SK-N-SH treated with all-trans-retinoic acid at 6 μM for 48 hours (cell line): ENCODE data around the gene FRYL.

Experiments
- ATAC-seq: fragments of 200-7000 bp; cut with Tn5 transposase; 3 replicates; pipeline ENCODE4 v1.9.1; 2020; ENCODE audit warnings: mild to moderate bottlenecking, moderate library complexity
- ARNTL ChIP-seq: fragments of 450-650 bp; formaldehyde crosslinking; IDR thresholded peaks from 2 replicates; pipeline ENCODE4 v1.5.0; 2020; ENCODE audit warnings: low read depth, mild to moderate bottlenecking, moderate library complexity, borderline replicate concordance
- ESRRG ChIP-seq: fragments of 250-450 bp; sonication (Bioruptor Pico); IDR thresholded peaks from 2 replicates; pipeline ENCODE4 v1.6.1; 2021; ENCODE audit warnings: mild to moderate bottlenecking
- PPARA ChIP-seq: fragments of 250-450 bp; sonication (Bioruptor Pico); IDR thresholded peaks from 2 replicates; pipeline ENCODE4 v1.5.0; 2020; ENCODE audit warnings: mild to moderate bottlenecking, borderline replicate concordance
- RARB ChIP-seq: fragments of 250-450 bp; sonication (Bioruptor Pico); IDR thresholded peaks from 2 replicates; pipeline ENCODE4 v1.8.0; 2021; ENCODE audit warnings: mild to moderate bottlenecking, moderate library complexity
- SNAI2 ChIP-seq: fragments of 250-450 bp; sonication (Bioruptor Pico); IDR thresholded peaks from 2 replicates; pipeline ENCODE4 v1.5.0; 2020; ENCODE audit warnings: mild to moderate bottlenecking, moderate library complexity
- TOX ChIP-seq: fragments of 250-450 bp; sonication (Bioruptor Pico); IDR thresholded peaks from 2 replicates; pipeline ENCODE4 v1.8.0; 2021; ENCODE audit warnings: mild to moderate bottlenecking, moderate library complexity, borderline replicate concordance
- ZC3H10 ChIP-seq: fragments of 250-450 bp; sonication (Bioruptor Pico); IDR thresholded peaks from 2 replicates; pipeline ENCODE4 v1.5.1; 2021; ENCODE audit warnings: mild to moderate bottlenecking, moderate library complexity
- ZFP3 ChIP-seq: fragments of 250-450 bp; sonication (Bioruptor Pico); IDR thresholded peaks from 2 replicates; pipeline ENCODE4 v1.5.0; 2020; ENCODE audit warnings: mild to moderate bottlenecking, moderate library complexity
- ZFP30 ChIP-seq: fragments of 450-650 bp; formaldehyde crosslinking; IDR thresholded peaks from 2 replicates; pipeline ENCODE4 v1.5.0; 2022; ENCODE audit warnings: mild to moderate bottlenecking, moderate library complexity
- ZNF565 ChIP-seq: fragments of 450-650 bp; formaldehyde crosslinking; conservative IDR thresholded peaks from 2 replicates; pipeline ENCODE4 v1.5.0; 2020; ENCODE audit warnings: low read depth, mild to moderate bottlenecking, moderate library complexity
- ZNF8 ChIP-seq: fragments of 450-650 bp; formaldehyde crosslinking; IDR thresholded peaks from 2 replicates; pipeline ENCODE4 v1.5.0; 2020; ENCODE audit warnings: mild to moderate bottlenecking, moderate library complexity
- TF ChIP-seq, protein P1 (sequence below): fragments of 250-450 bp; sonication (Bioruptor Pico); IDR thresholded peaks from 2 replicates; pipeline ENCODE4 v1.5.1; 2021; ENCODE audit warnings: mild to moderate bottlenecking, moderate library complexity
- TF ChIP-seq, protein P2 (sequence below): fragments of 250-450 bp; sonication (Bioruptor Pico); IDR thresholded peaks from 2 replicates; pipeline ENCODE4 v1.8.0; 2021; ENCODE audit warnings: low read depth, mild to moderate bottlenecking, moderate library complexity, borderline replicate concordance
- TF ChIP-seq, protein P3 (sequence below): fragments of 250-450 bp; sonication (Bioruptor Pico); IDR thresholded peaks from 2 replicates; pipeline ENCODE4 v1.8.0; 2020; ENCODE audit warnings: mild to moderate bottlenecking, moderate library complexity, borderline replicate concordance
- TF ChIP-seq, protein P4 (sequence below): fragments of 250-450 bp; sonication (Bioruptor Pico); IDR thresholded peaks from 2 replicates; pipeline ENCODE4 v1.5.0; 2020; ENCODE audit warnings: mild to moderate bottlenecking, moderate library complexity
- TF ChIP-seq, protein P5 (sequence below): fragments of 250-450 bp; sonication (Bioruptor Pico); IDR thresholded peaks from 2 replicates; pipeline ENCODE4 v1.5.1; 2020; ENCODE audit warnings: low read depth, mild to moderate bottlenecking, moderate library complexity

The FRYL gene

DNA sequence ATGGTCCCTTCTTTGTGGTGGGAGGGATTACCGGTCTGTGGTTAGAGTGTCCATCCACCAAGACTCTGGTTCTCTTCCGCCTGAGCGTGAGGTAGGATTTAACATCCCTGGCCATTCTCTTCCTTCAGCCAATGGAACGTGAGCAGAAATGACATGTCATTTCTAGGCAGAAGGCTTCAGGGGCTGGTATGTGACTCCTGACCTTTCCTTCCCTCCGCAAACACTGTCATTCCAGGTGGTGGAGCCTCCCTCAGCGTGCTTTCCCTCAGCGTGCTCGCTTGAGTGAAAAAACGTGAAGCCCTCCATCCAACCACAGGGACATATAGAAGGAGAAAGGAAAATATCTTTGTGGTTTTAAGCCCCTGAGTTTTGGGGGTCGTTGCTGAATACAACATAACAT lies 330.9 kb downstream of the FRYL start:
- TF ChIP-seq SNAI2 (CRISPR knock-in tag): no peak
- TF ChIP-seq, protein P1, sequence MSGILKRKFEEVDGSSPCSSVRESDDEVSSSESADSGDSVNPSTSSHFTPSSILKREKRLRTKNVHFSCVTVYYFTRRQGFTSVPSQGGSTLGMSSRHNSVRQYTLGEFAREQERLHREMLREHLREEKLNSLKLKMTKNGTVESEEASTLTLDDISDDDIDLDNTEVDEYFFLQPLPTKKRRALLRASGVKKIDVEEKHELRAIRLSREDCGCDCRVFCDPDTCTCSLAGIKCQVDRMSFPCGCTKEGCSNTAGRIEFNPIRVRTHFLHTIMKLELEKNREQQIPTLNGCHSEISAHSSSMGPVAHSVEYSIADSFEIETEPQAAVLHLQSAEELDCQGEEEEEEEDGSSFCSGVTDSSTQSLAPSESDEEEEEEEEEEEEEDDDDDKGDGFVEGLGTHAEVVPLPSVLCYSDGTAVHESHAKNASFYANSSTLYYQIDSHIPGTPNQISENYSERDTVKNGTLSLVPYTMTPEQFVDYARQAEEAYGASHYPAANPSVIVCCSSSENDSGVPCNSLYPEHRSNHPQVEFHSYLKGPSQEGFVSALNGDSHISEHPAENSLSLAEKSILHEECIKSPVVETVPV (CRISPR knock-in tag): no peak
- no peak for TF ChIP-seq ZFP30 (CRISPR knock-in tag)
- TF ChIP-seq ZNF8 (CRISPR knock-in tag): no peak
- TF ChIP-seq TOX (CRISPR knock-in tag): no peak
- TF ChIP-seq PPARA (CRISPR knock-in tag): no peak
- TF ChIP-seq, protein P2, sequence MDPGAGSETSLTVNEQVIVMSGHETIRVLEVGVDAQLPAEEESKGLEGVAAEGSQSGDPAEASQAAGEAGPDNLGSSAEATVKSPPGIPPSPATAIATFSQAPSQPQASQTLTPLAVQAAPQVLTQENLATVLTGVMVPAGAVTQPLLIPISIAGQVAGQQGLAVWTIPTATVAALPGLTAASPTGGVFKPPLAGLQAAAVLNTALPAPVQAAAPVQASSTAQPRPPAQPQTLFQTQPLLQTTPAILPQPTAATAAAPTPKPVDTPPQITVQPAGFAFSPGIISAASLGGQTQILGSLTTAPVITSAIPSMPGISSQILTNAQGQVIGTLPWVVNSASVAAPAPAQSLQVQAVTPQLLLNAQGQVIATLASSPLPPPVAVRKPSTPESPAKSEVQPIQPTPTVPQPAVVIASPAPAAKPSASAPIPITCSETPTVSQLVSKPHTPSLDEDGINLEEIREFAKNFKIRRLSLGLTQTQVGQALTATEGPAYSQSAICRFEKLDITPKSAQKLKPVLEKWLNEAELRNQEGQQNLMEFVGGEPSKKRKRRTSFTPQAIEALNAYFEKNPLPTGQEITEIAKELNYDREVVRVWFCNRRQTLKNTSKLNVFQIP: no peak
- no peak for TF ChIP-seq ZC3H10 (CRISPR knock-in tag)
- TF ChIP-seq, protein P3, sequence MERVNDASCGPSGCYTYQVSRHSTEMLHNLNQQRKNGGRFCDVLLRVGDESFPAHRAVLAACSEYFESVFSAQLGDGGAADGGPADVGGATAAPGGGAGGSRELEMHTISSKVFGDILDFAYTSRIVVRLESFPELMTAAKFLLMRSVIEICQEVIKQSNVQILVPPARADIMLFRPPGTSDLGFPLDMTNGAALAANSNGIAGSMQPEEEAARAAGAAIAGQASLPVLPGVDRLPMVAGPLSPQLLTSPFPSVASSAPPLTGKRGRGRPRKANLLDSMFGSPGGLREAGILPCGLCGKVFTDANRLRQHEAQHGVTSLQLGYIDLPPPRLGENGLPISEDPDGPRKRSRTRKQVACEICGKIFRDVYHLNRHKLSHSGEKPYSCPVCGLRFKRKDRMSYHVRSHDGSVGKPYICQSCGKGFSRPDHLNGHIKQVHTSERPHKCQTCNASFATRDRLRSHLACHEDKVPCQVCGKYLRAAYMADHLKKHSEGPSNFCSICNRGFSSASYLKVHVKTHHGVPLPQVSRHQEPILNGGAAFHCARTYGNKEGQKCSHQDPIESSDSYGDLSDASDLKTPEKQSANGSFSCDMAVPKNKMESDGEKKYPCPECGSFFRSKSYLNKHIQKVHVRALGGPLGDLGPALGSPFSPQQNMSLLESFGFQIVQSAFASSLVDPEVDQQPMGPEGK (CRISPR knock-in tag): no peak
- TF ChIP-seq, protein P4, sequence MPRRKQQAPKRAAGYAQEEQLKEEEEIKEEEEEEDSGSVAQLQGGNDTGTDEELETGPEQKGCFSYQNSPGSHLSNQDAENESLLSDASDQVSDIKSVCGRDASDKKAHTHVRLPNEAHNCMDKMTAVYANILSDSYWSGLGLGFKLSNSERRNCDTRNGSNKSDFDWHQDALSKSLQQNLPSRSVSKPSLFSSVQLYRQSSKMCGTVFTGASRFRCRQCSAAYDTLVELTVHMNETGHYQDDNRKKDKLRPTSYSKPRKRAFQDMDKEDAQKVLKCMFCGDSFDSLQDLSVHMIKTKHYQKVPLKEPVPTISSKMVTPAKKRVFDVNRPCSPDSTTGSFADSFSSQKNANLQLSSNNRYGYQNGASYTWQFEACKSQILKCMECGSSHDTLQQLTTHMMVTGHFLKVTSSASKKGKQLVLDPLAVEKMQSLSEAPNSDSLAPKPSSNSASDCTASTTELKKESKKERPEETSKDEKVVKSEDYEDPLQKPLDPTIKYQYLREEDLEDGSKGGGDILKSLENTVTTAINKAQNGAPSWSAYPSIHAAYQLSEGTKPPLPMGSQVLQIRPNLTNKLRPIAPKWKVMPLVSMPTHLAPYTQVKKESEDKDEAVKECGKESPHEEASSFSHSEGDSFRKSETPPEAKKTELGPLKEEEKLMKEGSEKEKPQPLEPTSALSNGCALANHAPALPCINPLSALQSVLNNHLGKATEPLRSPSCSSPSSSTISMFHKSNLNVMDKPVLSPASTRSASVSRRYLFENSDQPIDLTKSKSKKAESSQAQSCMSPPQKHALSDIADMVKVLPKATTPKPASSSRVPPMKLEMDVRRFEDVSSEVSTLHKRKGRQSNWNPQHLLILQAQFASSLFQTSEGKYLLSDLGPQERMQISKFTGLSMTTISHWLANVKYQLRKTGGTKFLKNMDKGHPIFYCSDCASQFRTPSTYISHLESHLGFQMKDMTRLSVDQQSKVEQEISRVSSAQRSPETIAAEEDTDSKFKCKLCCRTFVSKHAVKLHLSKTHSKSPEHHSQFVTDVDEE (CRISPR knock-in tag): no peak
- no peak for TF ChIP-seq ZNF565 (CRISPR knock-in tag)
- TF ChIP-seq ZFP3 (CRISPR knock-in tag): no peak
- no peak for TF ChIP-seq ESRRG (CRISPR knock-in tag)
- TF ChIP-seq, protein P5, sequence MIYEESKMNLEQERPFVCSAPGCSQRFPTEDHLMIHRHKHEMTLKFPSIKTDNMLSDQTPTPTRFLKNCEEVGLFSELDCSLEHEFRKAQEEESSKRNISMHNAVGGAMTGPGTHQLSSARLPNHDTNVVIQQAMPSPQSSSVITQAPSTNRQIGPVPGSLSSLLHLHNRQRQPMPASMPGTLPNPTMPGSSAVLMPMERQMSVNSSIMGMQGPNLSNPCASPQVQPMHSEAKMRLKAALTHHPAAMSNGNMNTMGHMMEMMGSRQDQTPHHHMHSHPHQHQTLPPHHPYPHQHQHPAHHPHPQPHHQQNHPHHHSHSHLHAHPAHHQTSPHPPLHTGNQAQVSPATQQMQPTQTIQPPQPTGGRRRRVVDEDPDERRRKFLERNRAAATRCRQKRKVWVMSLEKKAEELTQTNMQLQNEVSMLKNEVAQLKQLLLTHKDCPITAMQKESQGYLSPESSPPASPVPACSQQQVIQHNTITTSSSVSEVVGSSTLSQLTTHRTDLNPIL (CRISPR knock-in tag): no peak
- TF ChIP-seq ARNTL (CRISPR knock-in tag): no peak
- no peak for TF ChIP-seq RARB (CRISPR knock-in tag)
- ATAC-seq: no peak
